ENCODE results near the gene APOM. TPM values are rescaled to one million over a fixed set of nuclear protein-coding genes. Genes with fewer than 3 reads are reported as not detected.

The APOM gene
- total and polyA plus RNA-seq, 2 of the 4 experiments (the other 2 are of a cell fraction): 1.4 to 3.8 TPM

DNA sequence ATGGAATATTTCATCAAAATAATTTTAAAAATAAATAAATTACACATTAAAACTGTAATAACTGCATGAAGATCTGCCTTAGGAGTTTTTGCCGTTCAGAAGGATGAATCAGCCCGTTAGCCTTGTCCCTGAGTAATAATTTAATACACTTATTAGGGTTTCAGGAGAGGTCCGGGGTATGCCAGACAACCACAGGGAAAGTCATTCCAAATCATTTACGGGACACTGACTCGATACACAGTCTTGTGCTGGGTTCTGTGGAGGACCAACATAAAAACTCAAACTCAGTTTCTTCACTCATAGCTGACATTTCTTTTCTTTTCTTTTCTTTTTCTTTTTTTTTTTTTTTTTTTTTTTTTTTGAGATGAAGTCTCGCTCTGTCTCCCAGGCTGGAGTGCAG lies 50.2 kb downstream of the APOM start:
- dilution Hi-C loops (cut with HindIII; ENCODE audit: low sequenced_read_pairs, unreplicated experiment): no loop called here
- Histone ChIP-seq H2BK20ac (ENCODE audit: low read depth, low read length) (no peak overlapping the region), H3K9me1 (ENCODE audit: insufficient read depth, low read length) (peaks cover 8% of the 10 kb centered on the region), H4K20me1 (ENCODE audit: insufficient read depth, low read length) (0 out of 2 replicates have a peak, but pooled peaks cover 7% of the 10 kb centered on the region), H3K27ac (ENCODE audit: insufficient read depth, low read length) (no peak overlapping the region), H2BK15ac (ENCODE audit: low read depth, low read length) (no peak overlapping the region), H3K27me3 (ENCODE audit: control insufficient read depth, insufficient read depth, low read length) (peaks cover 6% of the 10 kb centered on the region; the same call in 1 of the 2 replicates), H3K56ac (ENCODE audit: extremely low read depth, insufficient read depth, low read length) (no peak overlapping the region), H3K4me3 (ENCODE audit: insufficient read depth, low read depth, low read length) (no peak overlapping the region), H2AK5ac (ENCODE audit: low read depth, low read length) (no peak overlapping the region), H3K18ac (ENCODE audit: low read depth, low read length) (no peak overlapping the region), H3K4me2 (ENCODE audit: low read depth, low read length) (no peak overlapping the region), H2AFZ (replicated peaks; ENCODE audit: low read length, poor library complexity) (no peak overlapping the region), H3K4ac (ENCODE audit: low read depth, low read length) (no peak overlapping the region), H3K4me1 (ENCODE audit: control insufficient read depth, insufficient read depth, low read length) (peaks cover 6% of the 10 kb centered on the region), H4K5ac (ENCODE audit: low read depth, low read length) (no peak overlapping the region), H4K91ac (ENCODE audit: insufficient read depth, low read depth, low read length) (no peak overlapping the region), H3K14ac (replicated peaks; ENCODE audit: low read depth, low read length) (no peak overlapping the region), H4K8ac (ENCODE audit: low read depth in 2 of 2, low read length in 2 of 2) (no peak overlapping the region), H2BK5ac (ENCODE audit: low read depth, low read length, poor library complexity, severe bottlenecking) (no peak overlapping the region), H3K36me3 (ENCODE audit: control insufficient read depth, insufficient read depth, low read length) (peaks cover 2% of the 10 kb centered on the region; the same call in 1 of the 2 replicates), H3K9me3 (ENCODE audit: control insufficient read depth, insufficient read depth, low read length) (no peaks in the 10 kb centered on the region), H2BK120ac (ENCODE audit: low read depth, low read length) (no peak overlapping the region), H3K23ac (ENCODE audit: low read depth, low read length) (no peak overlapping the region), H2AK9ac (replicated peaks; ENCODE audit: low read depth, low read length, poor library complexity) (no peak overlapping the region), H3K9ac (ENCODE audit: low read depth, low read length) (no peak overlapping the region), H3K79me1 (ENCODE audit: low read depth in 1 of 2, low read length in 2 of 2) (peaks cover 12 to 19% of the 10 kb centered on the region in 2 experiments)
- WGBS, 2 experiments (ENCODE audit: extremely low coverage in 2 of 2, insufficient read length in 1 of 2): no CpG with 5 or more reads among the region's 6 CpGs
- no peak for TF ChIP-seq BHLHE40 (IDR thresholded peaks at IDR 0.05; ENCODE audit: low read depth, low read length)
- TF ChIP-seq SMC3 (IDR thresholded peaks at IDR 0.05; ENCODE audit: low read depth, low read length): no peak
- TF ChIP-seq RCOR1 (IDR thresholded peaks at IDR 0.05; ENCODE audit: insufficient replicate concordance, low read length): no peak
- TF ChIP-seq MAZ (IDR thresholded peaks at IDR 0.05; ENCODE audit: borderline replicate concordance, low read depth, low read length): no peak
- TF ChIP-seq, protein P1, sequence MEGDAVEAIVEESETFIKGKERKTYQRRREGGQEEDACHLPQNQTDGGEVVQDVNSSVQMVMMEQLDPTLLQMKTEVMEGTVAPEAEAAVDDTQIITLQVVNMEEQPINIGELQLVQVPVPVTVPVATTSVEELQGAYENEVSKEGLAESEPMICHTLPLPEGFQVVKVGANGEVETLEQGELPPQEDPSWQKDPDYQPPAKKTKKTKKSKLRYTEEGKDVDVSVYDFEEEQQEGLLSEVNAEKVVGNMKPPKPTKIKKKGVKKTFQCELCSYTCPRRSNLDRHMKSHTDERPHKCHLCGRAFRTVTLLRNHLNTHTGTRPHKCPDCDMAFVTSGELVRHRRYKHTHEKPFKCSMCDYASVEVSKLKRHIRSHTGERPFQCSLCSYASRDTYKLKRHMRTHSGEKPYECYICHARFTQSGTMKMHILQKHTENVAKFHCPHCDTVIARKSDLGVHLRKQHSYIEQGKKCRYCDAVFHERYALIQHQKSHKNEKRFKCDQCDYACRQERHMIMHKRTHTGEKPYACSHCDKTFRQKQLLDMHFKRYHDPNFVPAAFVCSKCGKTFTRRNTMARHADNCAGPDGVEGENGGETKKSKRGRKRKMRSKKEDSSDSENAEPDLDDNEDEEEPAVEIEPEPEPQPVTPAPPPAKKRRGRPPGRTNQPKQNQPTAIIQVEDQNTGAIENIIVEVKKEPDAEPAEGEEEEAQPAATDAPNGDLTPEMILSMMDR (conservative IDR thresholded peaks at IDR 0.05; ENCODE audit: low read depth, low read length): no peak
- TF ChIP-seq FOS (IDR thresholded peaks at IDR 0.05; ENCODE audit: low read depth, low read length): no peak
- no peak for TF ChIP-seq MXI1 (IDR thresholded peaks at IDR 0.05; ENCODE audit: borderline replicate concordance, low read depth, low read length)
- TF ChIP-seq CEBPB (IDR thresholded peaks at IDR 0.05; ENCODE audit: low read depth, low read length): no peak
- TF ChIP-seq POLR2A (IDR thresholded peaks at IDR 0.05; ENCODE audit: low read depth, low read length): no peak
- no peak for TF ChIP-seq MAFK (IDR thresholded peaks at IDR 0.05; ENCODE audit: low read depth, low read length)
- TF ChIP-seq RFX5 (IDR thresholded peaks at IDR 0.05; ENCODE audit: low read depth, low read length): no peak
- TF ChIP-seq CHD1 (IDR thresholded peaks at IDR 0.05; ENCODE audit: low read depth, low read length): no peak
- no peak for TF ChIP-seq RAD21 (IDR thresholded peaks at IDR 0.05; ENCODE audit: low read length)
- TF ChIP-seq NFE2L2 (IDR thresholded peaks at IDR 0.05; ENCODE audit: low read depth, low read length): no peak
- TF ChIP-seq ELK1 (IDR thresholded peaks at IDR 0.05; ENCODE audit: borderline replicate concordance, low read depth, low read length): no peak
- TF ChIP-seq, protein P2, sequence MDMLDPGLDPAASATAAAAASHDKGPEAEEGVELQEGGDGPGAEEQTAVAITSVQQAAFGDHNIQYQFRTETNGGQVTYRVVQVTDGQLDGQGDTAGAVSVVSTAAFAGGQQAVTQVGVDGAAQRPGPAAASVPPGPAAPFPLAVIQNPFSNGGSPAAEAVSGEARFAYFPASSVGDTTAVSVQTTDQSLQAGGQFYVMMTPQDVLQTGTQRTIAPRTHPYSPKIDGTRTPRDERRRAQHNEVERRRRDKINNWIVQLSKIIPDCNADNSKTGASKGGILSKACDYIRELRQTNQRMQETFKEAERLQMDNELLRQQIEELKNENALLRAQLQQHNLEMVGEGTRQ (IDR thresholded peaks at IDR 0.05; ENCODE audit: low read depth, low read length): no peak
- in situ Hi-C loops (cut with MboI; ENCODE audit: low sequenced_read_pairs): no loop called here
- intact Hi-C loops (cut with micrococcal nuclease): no loop called here
- ATAC-seq (ENCODE audit: low read depth) (no peak), DNase-seq (no peak)
- ChIA-PET CTCF (no interaction called here), POLR2A (ENCODE audit: unreplicated experiment) (no interaction called here)
- BruUV-seq (replicated peaks): no TSS peak

Measured in IMR-90 (cell line).